BE2C (cell line): ENCODE results near the gene TMEM174.
A peak's percentile ranks its signal among the peaks of the same experiment; 100 is the strongest.
"Not testable (repeated sequence)": the region's sequence is repeated elsewhere in the genome, so short reads cannot be mapped to it uniquely, and the experiment has no call there.

Source experiments
- DNase-seq: peaks from one replicate; pipeline ENCODE4 v3.0.0-alpha.2; 2020
- H3K27me3 ChIP-seq: fragments of 250-450 bp; sonication (Bioruptor Pico); 2 replicates; pipeline ENCODE4 v1.5.1; 2020; ENCODE audit warnings: mild to moderate bottlenecking
- H3K36me3 ChIP-seq: fragments of 250-450 bp; sonication (Bioruptor Pico); 2 replicates; pipeline ENCODE4 v1.5.1; 2020; ENCODE audit warnings: mild to moderate bottlenecking
- H3K4me1 ChIP-seq: fragments of 250-450 bp; sonication (Bioruptor Pico); 2 replicates; pipeline ENCODE4 v1.5.1; 2020
- H3K4me3 ChIP-seq: 2 replicates; pipeline ENCODE4 v1.5.1; 2011; ENCODE audit warnings: low read depth, low read length
- H3K9me3 ChIP-seq: fragments of 250-450 bp; sonication (Bioruptor Pico); 2 replicates; pipeline ENCODE4 v1.5.1; 2020
- TF ChIP-seq, protein P1 (sequence below): IDR thresholded peaks from 2 replicates; pipeline ENCODE4 v1.5.1; 2012; ENCODE audit warnings: mild to moderate bottlenecking, low read depth, low read length

The TMEM174 gene

DNA sequence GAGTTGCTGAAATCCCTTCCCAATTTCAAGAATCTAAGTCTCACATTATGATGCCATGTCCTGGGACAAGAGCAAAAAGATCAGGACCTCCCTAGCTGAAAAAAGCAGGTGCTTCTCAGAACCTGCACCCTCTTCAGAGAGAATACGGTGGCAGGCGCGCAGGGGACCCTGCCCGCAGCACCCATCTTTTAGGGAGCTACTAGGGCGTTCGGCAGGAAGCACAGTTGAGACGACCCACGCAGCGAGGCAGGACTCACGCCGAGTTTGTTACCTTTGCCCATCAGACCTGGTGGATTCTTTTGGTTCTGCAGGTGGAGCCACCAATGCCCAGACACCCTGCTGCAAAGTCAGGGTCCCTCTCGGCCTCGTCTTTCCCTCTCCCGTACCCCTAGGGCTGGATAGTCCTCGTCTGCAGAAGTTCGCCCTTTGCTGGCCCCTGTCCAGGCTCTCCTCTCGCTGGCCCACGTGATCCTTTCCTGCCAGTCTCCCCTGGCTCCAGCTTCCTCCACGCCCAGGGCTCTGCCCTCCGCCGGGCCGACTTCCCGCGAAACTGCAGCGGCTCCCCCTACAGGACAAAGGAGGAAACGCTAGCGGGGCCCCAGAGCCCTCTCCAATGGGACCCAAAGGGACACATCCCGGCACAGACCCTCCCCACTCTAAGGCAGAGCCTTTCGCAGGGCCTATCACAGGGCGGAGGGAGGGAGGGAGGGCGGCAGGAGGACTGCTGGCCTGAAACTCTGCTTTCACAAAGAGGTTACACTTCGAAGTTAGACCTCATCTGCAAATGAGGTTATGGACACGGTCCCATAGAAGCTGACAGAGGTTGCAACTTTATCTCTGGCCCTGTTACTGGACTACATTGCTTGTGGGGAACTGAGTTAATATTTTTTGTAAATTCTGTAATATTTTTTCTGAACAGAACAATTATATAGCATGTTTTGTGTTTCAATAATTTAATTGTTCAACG lies 28.8 kb downstream of the TMEM174 start:
- H3K27me3 ChIP-seq, result peaks cover 18% of the 10 kb centered on the region
- TF ChIP-seq, protein P1, sequence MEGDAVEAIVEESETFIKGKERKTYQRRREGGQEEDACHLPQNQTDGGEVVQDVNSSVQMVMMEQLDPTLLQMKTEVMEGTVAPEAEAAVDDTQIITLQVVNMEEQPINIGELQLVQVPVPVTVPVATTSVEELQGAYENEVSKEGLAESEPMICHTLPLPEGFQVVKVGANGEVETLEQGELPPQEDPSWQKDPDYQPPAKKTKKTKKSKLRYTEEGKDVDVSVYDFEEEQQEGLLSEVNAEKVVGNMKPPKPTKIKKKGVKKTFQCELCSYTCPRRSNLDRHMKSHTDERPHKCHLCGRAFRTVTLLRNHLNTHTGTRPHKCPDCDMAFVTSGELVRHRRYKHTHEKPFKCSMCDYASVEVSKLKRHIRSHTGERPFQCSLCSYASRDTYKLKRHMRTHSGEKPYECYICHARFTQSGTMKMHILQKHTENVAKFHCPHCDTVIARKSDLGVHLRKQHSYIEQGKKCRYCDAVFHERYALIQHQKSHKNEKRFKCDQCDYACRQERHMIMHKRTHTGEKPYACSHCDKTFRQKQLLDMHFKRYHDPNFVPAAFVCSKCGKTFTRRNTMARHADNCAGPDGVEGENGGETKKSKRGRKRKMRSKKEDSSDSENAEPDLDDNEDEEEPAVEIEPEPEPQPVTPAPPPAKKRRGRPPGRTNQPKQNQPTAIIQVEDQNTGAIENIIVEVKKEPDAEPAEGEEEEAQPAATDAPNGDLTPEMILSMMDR, result peak; percentile 85
- peak; percentile 89 for DNase-seq
- H3K4me1 ChIP-seq, result peaks cover 3% of the 10 kb centered on the region; the same call in 1 of the 2 replicates
- H3K36me3 ChIP-seq, result no peaks in the 10 kb centered on the region
- H3K9me3 ChIP-seq, result no peaks in the 10 kb centered on the region
- H3K4me3 ChIP-seq, result peak overlapping the region; percentile 34

DNA sequence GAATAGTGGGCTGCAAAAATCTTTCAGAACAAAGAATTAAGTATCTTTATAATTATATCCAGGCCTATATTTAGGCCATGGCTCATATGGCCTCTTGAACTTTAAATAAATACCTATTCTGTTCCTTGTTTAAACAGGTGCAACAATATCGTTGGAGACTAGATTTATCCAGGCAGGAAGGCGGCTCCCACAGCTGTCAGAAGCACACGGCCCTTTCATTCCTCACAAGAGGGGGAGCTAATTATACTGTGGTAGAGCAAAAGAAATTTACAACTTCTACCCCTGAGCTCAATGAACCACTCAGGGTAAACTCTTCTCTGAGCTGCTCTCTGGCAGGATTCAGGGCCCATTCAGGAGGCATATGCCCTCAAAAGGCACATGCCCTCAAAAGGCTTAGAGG lies 31.3 kb downstream of the TMEM174 start:
- H3K36me3 ChIP-seq, result no peaks in the 10 kb centered on the region
- no peak overlapping the region for H3K4me3 ChIP-seq
- peaks cover 3% of the 10 kb centered on the region; the same call in 1 of the 2 replicates for H3K4me1 ChIP-seq
- peaks cover 7% of the 10 kb centered on the region for H3K27me3 ChIP-seq
- H3K9me3 ChIP-seq, result no peaks in the 10 kb centered on the region
- TF ChIP-seq, protein P1, result no peak
- DNase-seq, result no peak

DNA sequence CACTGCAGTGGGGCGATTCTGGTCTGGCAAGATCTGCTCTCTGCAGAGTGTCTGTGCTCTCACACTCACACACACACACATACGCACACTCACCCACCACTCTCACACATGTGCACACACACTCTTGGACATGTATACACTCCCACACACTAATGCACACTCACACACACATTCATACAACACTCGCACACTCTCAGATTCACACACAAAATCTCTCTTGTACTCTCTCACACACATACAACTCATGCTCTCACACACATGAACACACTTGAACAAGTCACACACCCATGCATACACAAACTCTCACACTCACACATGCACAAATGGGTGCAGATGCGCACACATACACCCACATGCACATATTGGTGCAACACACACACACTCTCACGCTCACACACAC lies 31.7 kb downstream of the TMEM174 start:
- Histone ChIP-seq H3K4me1 (peaks cover 3% of the 10 kb centered on the region; the same call in 1 of the 2 replicates), H3K9me3 (no peaks in the 10 kb centered on the region), H3K4me3 (no peak overlapping the region), H3K36me3 (no peaks in the 10 kb centered on the region), H3K27me3 (peaks cover 7% of the 10 kb centered on the region)
- TF ChIP-seq, protein P1, result no peak
- no peak for DNase-seq

DNA sequence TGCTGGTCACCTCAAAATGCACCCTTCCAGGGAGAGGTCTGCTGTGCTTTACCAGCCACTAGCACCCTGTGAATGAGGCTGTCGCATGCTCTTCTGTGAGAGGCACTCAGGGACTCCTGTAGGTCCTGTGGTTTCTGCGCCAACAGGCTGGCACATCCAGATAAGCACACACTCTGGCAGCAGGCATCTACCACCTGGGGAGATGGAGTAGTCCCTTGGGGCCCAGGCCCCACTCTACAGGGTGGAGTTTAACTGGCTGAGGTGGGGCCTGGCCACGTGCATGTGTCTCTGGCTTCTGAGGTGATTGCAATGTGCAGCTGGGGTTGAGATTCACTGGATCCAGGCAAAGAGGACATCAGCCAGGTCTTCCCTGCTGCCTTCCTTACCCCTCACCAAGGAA lies 32.3 kb downstream of the TMEM174 start:
- no peak overlapping the region for H3K4me3 ChIP-seq
- peaks cover 3% of the 10 kb centered on the region; the same call in 1 of the 2 replicates for H3K4me1 ChIP-seq
- H3K27me3 ChIP-seq, result peaks cover 7% of the 10 kb centered on the region
- no peaks in the 10 kb centered on the region for H3K9me3 ChIP-seq
- H3K36me3 ChIP-seq, result no peaks in the 10 kb centered on the region
- DNase-seq, result no peak
- TF ChIP-seq, protein P1, result no peak

DNA sequence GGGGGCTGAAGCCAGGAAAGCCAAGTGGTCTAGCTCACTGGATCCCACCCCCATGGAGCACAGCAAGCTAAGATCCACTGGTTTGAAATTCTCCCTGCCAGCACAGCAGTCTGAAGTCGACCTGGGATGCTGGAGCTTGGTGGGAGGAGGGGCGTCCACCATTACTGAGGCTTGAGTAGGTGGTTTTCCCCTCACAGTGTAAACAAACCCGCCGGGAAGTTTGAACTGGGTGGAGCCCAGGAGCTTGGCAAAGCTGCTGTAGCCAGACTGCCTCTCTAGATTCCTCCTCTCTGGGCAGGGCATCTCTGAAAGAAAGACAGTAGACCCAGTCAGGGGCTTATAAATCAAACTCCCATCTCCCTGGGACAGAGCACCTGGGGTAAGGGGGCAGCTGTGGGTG lies 34.2 kb downstream of the TMEM174 start:
- not testable (repeated sequence) for H3K9me3 ChIP-seq, DNase-seq, H3K4me1 ChIP-seq, H3K27me3 ChIP-seq, H3K4me3 ChIP-seq, H3K36me3 ChIP-seq

DNA sequence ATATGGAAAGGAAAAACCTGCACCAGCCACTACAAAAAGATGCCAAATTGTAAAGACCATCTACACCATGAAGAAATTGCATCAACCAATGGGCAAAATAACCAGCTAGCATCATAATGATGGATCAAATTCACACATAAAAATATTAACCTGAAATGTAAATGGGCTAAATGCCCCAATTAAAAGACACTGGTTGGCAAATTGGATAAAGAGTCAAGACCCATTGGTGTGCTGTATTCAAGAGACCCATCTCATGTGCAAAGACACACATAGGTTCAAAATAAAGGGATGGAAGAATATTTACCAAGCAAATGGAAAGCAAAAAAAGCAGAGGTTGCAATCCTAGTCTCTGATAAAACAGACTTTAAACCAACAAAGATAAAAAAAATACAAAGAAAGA lies 36.1 kb downstream of the TMEM174 start:
- not testable (repeated sequence) for H3K9me3 ChIP-seq, H3K4me1 ChIP-seq, DNase-seq, H3K4me3 ChIP-seq, H3K27me3 ChIP-seq, H3K36me3 ChIP-seq

DNA sequence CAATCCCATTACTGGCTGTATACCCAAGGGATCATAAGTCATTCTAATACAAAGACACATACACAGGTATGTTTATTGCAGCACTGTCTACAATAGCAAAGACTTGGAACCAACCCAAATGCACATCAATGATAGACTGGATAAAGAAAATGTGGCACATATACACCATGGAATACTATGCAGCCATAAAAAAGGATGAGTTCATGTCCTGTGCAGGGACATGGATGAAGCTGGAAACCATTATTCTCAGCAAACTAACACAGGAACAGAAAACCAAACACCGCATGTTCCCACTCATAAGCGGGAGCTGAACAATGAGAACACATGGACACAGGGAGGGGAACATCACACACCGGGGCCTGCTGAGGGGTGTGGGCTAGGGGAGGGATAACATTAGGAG lies 39.7 kb downstream of the TMEM174 start:
- not testable (repeated sequence) for H3K4me1 ChIP-seq, H3K9me3 ChIP-seq

More for the DNA sequence above, 39.7 kb downstream of the TMEM174 start:
- DNase-seq, H3K36me3 ChIP-seq, H3K4me3 ChIP-seq: not testable (repeated sequence)
- peaks cover 46% of the 10 kb centered on the region for H3K27me3 ChIP-seq
